Subcutaneous adipose tissue (tissue), 4 donors: ENCODE measurements around the gene PRAMEF14. TPM values are rescaled to one million over a fixed set of nuclear protein-coding genes. Genes with fewer than 3 reads are reported as not detected.
"Not testable (repeated sequence)": the region's sequence is repeated elsewhere in the genome, so short reads cannot be mapped to it uniquely, and the experiment has no call there.

Experiments
- total RNA-seq, 4 donors: library from RNA; depleted of rRNA; stranded (reverse); fragments of >200 nt; gene quantifications; one replicate each; pipeline ENCODE4 v1.1.0, GENCODE V29; 2016
- TF ChIP-seq, protein P1 (sequence below): fragments of 450-650 bp; IDR thresholded peaks from one replicate; pipeline ENCODE4 v1.5.1; 2016; ENCODE audit warnings: low read depth, mild to moderate bottlenecking, control low read depth, antibody characterized with exemption, moderate library complexity

The PRAMEF14 gene, protein sequence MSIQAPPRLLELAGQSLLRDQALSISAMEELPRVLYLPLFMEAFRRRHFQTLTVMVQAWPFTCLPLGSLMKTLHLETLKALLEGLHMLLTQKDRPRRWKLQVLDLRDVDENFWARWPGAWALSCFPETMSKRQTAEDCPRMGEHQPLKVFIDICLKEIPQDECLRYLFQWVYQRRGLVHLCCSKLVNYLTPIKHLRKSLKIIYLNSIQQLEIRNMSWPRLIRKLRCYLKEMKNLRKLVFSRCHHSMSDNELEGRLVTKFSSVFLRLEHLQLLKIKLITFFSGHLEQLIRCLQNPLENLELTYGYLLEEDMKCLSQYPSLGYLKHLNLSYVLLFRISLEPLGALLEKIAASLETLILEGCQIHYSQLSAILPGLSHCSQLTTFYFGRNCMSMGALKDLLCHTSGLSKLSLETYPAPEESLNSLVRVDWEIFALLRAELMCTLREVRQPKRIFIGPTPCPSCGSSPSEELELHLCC
- total RNA-seq = not detected

DNA sequence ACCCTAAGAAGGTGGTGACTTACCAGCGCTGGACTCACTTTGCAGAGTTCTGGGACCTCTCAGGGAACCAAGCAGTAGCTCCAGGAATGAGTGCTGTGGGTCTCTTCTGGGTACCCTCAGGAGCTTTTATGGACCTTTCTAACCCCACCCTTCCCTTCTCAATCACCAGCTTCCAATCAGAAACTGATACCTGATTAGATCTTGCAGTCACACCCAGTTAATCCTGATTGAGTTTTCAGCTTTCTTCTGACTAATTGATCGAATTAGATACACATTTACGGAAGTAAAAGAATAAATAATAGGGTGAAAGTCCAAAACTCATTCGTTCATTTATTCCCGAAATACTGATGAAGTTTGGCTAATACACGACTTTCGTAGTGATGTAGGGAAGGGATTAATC is at the start of gene PRAMEF14:
PRAMEF14 (minus strand) TSS at position 101 of the 400 bp plus-strand sequence. CDS start 1,820 bp downstream, outside the sequence.
- TF ChIP-seq, protein P1, sequence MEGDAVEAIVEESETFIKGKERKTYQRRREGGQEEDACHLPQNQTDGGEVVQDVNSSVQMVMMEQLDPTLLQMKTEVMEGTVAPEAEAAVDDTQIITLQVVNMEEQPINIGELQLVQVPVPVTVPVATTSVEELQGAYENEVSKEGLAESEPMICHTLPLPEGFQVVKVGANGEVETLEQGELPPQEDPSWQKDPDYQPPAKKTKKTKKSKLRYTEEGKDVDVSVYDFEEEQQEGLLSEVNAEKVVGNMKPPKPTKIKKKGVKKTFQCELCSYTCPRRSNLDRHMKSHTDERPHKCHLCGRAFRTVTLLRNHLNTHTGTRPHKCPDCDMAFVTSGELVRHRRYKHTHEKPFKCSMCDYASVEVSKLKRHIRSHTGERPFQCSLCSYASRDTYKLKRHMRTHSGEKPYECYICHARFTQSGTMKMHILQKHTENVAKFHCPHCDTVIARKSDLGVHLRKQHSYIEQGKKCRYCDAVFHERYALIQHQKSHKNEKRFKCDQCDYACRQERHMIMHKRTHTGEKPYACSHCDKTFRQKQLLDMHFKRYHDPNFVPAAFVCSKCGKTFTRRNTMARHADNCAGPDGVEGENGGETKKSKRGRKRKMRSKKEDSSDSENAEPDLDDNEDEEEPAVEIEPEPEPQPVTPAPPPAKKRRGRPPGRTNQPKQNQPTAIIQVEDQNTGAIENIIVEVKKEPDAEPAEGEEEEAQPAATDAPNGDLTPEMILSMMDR = not testable (repeated sequence)

DNA sequence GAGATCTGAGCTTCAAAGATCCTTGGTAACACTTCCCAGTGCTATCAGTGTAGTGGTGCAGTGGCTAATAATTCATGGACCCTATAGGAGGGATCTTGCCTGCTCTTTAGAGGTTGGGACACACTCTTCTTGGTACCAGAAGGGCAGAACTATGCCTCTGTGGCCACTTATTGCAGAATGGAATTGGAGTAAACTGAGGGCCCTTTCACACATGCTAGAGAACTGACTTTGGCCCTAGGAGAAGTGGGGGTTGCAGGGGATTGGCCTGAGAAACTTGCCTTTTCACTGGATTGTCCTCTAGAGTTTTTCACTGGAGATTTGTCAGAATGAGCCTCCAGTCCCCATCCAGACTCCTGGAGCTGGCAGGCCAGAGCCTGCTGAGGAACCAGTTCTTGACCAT is 42.4 kb upstream of the PRAMEF14 start, which contains the start of gene PRAMEF17:
PRAMEF17 (plus strand) TSS at position 301 of the 400 bp plus-strand sequence; CDS start at position 327, 26 bp downstream.
- TF ChIP-seq, protein P1 = not testable (repeated sequence)

DNA sequence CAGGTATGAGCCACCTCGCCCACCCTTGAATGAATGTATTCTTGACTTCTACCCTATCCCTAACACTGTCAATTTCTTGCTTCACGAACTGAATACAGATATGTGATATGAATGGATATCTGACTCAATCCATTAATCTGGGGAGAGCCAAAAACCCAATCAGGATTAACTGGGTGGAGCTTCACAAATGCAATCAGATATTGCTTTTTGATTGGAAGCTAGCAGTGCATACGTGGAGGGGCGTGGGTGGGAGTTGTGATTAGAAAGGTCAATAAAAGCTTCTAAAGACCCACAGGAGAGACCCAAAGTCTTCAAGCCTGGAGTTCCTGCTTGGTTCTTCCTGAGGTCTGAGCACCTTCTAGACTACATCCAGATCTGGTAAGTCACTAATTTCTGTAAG is 31.7 kb downstream of the PRAMEF14 start, which contains the start of gene PRAMEF15:
PRAMEF15 (plus strand) TSS at position 301 of the 400 bp plus-strand sequence. CDS start 2,827 bp downstream, outside the sequence.
- TF ChIP-seq, protein P1 = not testable (repeated sequence)

DNA sequence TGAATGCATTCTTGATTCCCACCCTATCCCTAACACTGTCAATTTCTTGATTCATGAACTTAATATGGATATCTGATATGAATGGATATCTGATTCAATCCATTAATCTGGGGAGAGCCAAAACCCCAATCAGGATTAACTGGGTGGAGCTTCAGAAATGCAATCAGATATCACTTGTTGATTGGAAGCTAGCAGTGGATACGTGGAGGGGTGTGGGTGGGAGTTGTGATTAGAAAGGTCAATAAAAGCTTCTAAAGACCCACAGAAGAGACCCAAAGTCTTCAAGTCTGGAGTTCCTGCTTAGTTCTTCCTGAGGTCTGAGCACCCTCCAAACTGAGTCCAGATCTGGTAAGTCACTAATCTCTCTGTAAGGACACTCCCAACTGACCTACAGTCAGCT is 43.7 kb downstream of the PRAMEF14 start, which contains the start of gene PRAMEF33:
PRAMEF33 (plus strand) TSS at position 301 of the 400 bp plus-strand sequence. CDS start 2,416 bp downstream, outside the sequence.
- TF ChIP-seq, protein P1 = not testable (repeated sequence)

Other genes starting within 250 kb of the PRAMEF14 start
- not detected for gene HNRNPCL2, start 230.3 kb downstream of the PRAMEF14 start, total RNA-seq
- not detected for gene PRAMEF26, start 191.1 kb downstream of the PRAMEF14 start, total RNA-seq
- gene HNRNPCL4, start 181.5 kb downstream of the PRAMEF14 start, total RNA-seq = not detected
- not detected for gene PRAMEF9, start 175.3 kb downstream of the PRAMEF14 start, total RNA-seq
- not detected for gene PRAMEF13, start 145.7 kb downstream of the PRAMEF14 start, total RNA-seq
- not detected for gene PRAMEF18, start 121.0 kb downstream of the PRAMEF14 start, total RNA-seq
- gene PRAMEF5, start 92.9 kb downstream of the PRAMEF14 start, total RNA-seq = not detected
- gene PRAMEF8, start 62.0 kb downstream of the PRAMEF14 start, total RNA-seq = not detected
- gene PRAMEF33, start 43.6 kb downstream of the PRAMEF14 start, total RNA-seq = not detected
- not detected for gene PRAMEF15, start 31.6 kb downstream of the PRAMEF14 start, total RNA-seq
- not detected for gene PRAMEF19, start 24.8 kb upstream of the PRAMEF14 start, total RNA-seq
- gene PRAMEF17, start 42.5 kb upstream of the PRAMEF14 start, total RNA-seq = not detected
- gene PRAMEF20, start 63.3 kb upstream of the PRAMEF14 start, total RNA-seq = not detected
- gene LRRC38, start 166.9 kb upstream of the PRAMEF14 start, total RNA-seq = not detected
- 10 to 100 TPM in 1 of 4 donors, 1 to 10 TPM in 3; 6.6 to 12.1 (median 7.5) TPM for gene PDPN, start 236.7 kb upstream of the PRAMEF14 start, total RNA-seq